ENCODE measurements around the gene RAPGEF5. TPM values are rescaled to one million over a fixed set of nuclear protein-coding genes. Genes with fewer than 3 reads are reported as not detected.

Gene RAPGEF5
- total and polyA plus RNA-seq, 10 of the 15 experiments (the other 5 are each of a cell fraction or from before 2014, with no cell fraction given) = 0.38 to 4.0 (median 1.6) TPM; not detected in 1

GRCh38 chr7:22361320-22361719, 4.4 kb upstream of the RAPGEF5 start:
- H3K4me2 ChIP-seq (ENCODE audit: control insufficient read depth, insufficient read depth) = no peak overlapping the region
- no peaks in the 10 kb centered on the region for H3K79me2 ChIP-seq (ENCODE audit: control insufficient read depth, insufficient read depth, low read length)
- H3K9ac ChIP-seq (ENCODE audit: control insufficient read depth, insufficient read depth, low read length) = no peak overlapping the region
- H3K4me3 ChIP-seq = no peak overlapping the region
- FAIRE-seq (no peak), DNase-seq (ENCODE audit: low read depth, low spot score) (no peak), ATAC-seq (no peak)
- RAD21 ChIA-PET (ENCODE audit: unreplicated experiment) = no interaction called here
- 2% methylated on average over 6 of the region's 6 CpGs for WGBS (ENCODE audit: insufficient coverage, insufficient replicate concordance, low lambda C conversion rate, missing lambda C conversion rate)
- POLR2A ChIA-PET = no interaction called here
- CTCF ChIA-PET = interaction anchor here (0.9 to 1.3 kb wide), 3 partner anchors 10 to 91 kb away, joined by 3 to 4 read pairs (median 3); no protein-coding TSS in a partner anchor
- in situ Hi-C loops (cut with MboI) (no loop called here), intact Hi-C loops (cut with micrococcal nuclease; ENCODE audit: unreplicated experiment) (no loop called here)
- no peaks in the 10 kb centered on the region for H3K4me1 ChIP-seq (ENCODE audit: control insufficient read depth, insufficient read depth, low read length)
- H3K27ac ChIP-seq (ENCODE audit: control insufficient read depth, insufficient read depth) = no peak overlapping the region
- H4K20me1 ChIP-seq (ENCODE audit: control insufficient read depth, insufficient read depth) = no peaks in the 10 kb centered on the region
- no TSS peak for BruUV-seq (replicated peaks)
- H3K9me3 ChIP-seq (replicated peaks; ENCODE audit: control insufficient read depth, insufficient read depth, low read length) = no peaks in the 10 kb centered on the region; the same call in 2 of the 3 replicates
- H3K36me3 ChIP-seq (ENCODE audit: control insufficient read depth in 2 of 2, insufficient read depth in 2 of 2, low read length in 1 of 2) = no peaks in the 10 kb centered on the region
- TF ChIP-seq RELB (IDR thresholded peaks at IDR 0.05; ENCODE audit: low read depth) (no peak), YY1 (IDR thresholded peaks at IDR 0.05; ENCODE audit: low read depth, low read length) (0 out of 2 replicates have a peak, but pooled peaks have one; percentile 53)
- H2AFZ ChIP-seq (ENCODE audit: control insufficient read depth, low read depth, low read length) = no peak overlapping the region; the same call in 1 of the 2 replicates
- H3K27me3 ChIP-seq (replicated peaks in 1 of 2; ENCODE audit: control insufficient read depth in 2 of 2, insufficient read depth in 2 of 2, low read length in 1 of 2) = peaks cover 0 to 2% of the 10 kb centered on the region in 2 experiments; a peak in 1 of 4 replicates
- SMC1A ChIA-PET (ENCODE audit: uncharacterized antibody, unreplicated experiment) = interaction anchor here (1.4 to 1.9 kb wide), 2 partner anchors 10 kb away, joined by 5 to 6 read pairs; no protein-coding TSS in a partner anchor

- RAD21 ChIA-PET (ENCODE audit: unreplicated experiment) = no interaction called here
- no peak overlapping the region for H3K4me2 ChIP-seq (ENCODE audit: control insufficient read depth, insufficient read depth)
- CTCF ChIA-PET = interaction anchor here (0.8 kb wide), 1 partner anchor 24 kb away, joined by 3 read pairs; no protein-coding TSS in a partner anchor
- H3K4me3 ChIP-seq = no peak overlapping the region
- H3K27ac ChIP-seq (ENCODE audit: control insufficient read depth, insufficient read depth) = no peak overlapping the region
- POLR2A ChIA-PET = no interaction called here
- WGBS (ENCODE audit: insufficient coverage, insufficient replicate concordance, low lambda C conversion rate, missing lambda C conversion rate) = 44% methylated on average over 8 of the region's 8 CpGs
- peaks cover 0 to 4% of the 10 kb centered on the region in 2 experiments; a peak in 2 of 4 replicates for H3K27me3 ChIP-seq (replicated peaks in 1 of 2; ENCODE audit: control insufficient read depth in 2 of 2, insufficient read depth in 2 of 2, low read length in 1 of 2)
- ATAC-seq = no peak
- no peak for FAIRE-seq
- no peak overlapping the region for H3K9ac ChIP-seq (ENCODE audit: control insufficient read depth, insufficient read depth, low read length)
- no peak for DNase-seq (ENCODE audit: low read depth, low spot score)
- no peaks in the 10 kb centered on the region for H3K36me3 ChIP-seq (ENCODE audit: control insufficient read depth in 2 of 2, insufficient read depth in 2 of 2, low read length in 1 of 2)
- no peaks in the 10 kb centered on the region for H3K4me1 ChIP-seq (ENCODE audit: control insufficient read depth, insufficient read depth, low read length)
- BruUV-seq (replicated peaks) = no TSS peak
- SMC1A ChIA-PET (ENCODE audit: uncharacterized antibody, unreplicated experiment) = interaction anchor here (1.0 kb wide), 1 partner anchor 14 kb away, joined by 3 read pairs; no protein-coding TSS in a partner anchor
- no peak overlapping the region for H2AFZ ChIP-seq (ENCODE audit: control insufficient read depth, low read depth, low read length)
- intact Hi-C loops (cut with micrococcal nuclease; ENCODE audit: unreplicated experiment) = no loop called here
- H3K9me3 ChIP-seq (replicated peaks; ENCODE audit: control insufficient read depth, insufficient read depth, low read length) = peaks cover 7% of the 10 kb centered on the region; the same call in 2 of the 3 replicates
- H4K20me1 ChIP-seq (ENCODE audit: control insufficient read depth, insufficient read depth) = no peaks in the 10 kb centered on the region
- in situ Hi-C loops (cut with MboI) = no loop called here
- peaks cover 17% of the 10 kb centered on the region for H3K79me2 ChIP-seq (ENCODE audit: control insufficient read depth, insufficient read depth, low read length)
- no peak for TF ChIP-seq JUNB (IDR thresholded peaks at IDR 0.05)
- no peak for TF ChIP-seq RAD51 (IDR thresholded peaks at IDR 0.05)
- TF ChIP-seq ZBTB4 (CRISPR knock-in tag; IDR thresholded peaks at IDR 0.05) = no peak
- no peak for TF ChIP-seq HSF1 (IDR thresholded peaks at IDR 0.05; ENCODE audit: low read depth, low read length)
- no peak for TF ChIP-seq NBN (IDR thresholded peaks at IDR 0.05)
- no peak for TF ChIP-seq KAT2A (conservative IDR thresholded peaks at IDR 0.05; ENCODE audit: control insufficient read depth, low read depth, low read length)
- no peak for TF ChIP-seq ZZZ3 (IDR thresholded peaks at IDR 0.05; ENCODE audit: control insufficient read depth, insufficient read length, low read depth)
Observed at GRCh38 chr7:22358820-22359697, 2.1 kb upstream of the RAPGEF5 start.

All from GM12878 (cell line).